Measurements from ENCODE around the gene ABLIM2. TPM values are rescaled to one million over a fixed set of nuclear protein-coding genes. Genes with fewer than 3 reads are reported as not detected.

The ABLIM2 gene
- total RNA-seq, 1 experiment from 2014 or later = 6.1 TPM

- RAD21 ChIA-PET (ENCODE audit: low non-redundant PET in 1 of 2, low total read pairs in 2 of 2, uncharacterized antibody in 2 of 2, unreplicated experiment in 2 of 2) = interaction anchor here in 1 of 2 experiments (1.2 kb wide), 1 partner anchor 18 kb away, joined by 3 read pairs; no protein-coding TSS in a partner anchor
- H3K4me3 ChIP-seq (replicated peaks in 1 of 2; ENCODE audit: low read depth in 1 of 2, low read length in 2 of 2) = no peak overlapping the region
- POLR2A ChIA-PET = interaction anchor here (0.9 kb wide), 1 partner anchor 15 kb away, joined by 3 read pairs; no protein-coding TSS in a partner anchor
- H3K9me3 ChIP-seq (ENCODE audit: control insufficient read depth in 1 of 2, insufficient read depth in 1 of 2, low read depth in 1 of 2, low read length in 2 of 2) = no peaks in the 10 kb centered on the region
- no peaks in the 10 kb centered on the region for H3K36me3 ChIP-seq (ENCODE audit: control insufficient read depth in 1 of 2, insufficient read depth in 2 of 2, low read length in 2 of 2)
- H3K9me2 ChIP-seq (ENCODE audit: insufficient read depth) = no peaks in the 10 kb centered on the region
- H4K20me1 ChIP-seq (ENCODE audit: insufficient read depth) = no peaks in the 10 kb centered on the region
- CTCF ChIA-PET = interaction anchor here (5.1 kb wide), 1 partner anchor 18 kb away, joined by 36 read pairs; no protein-coding TSS in a partner anchor
- H3K4me2 ChIP-seq (ENCODE audit: low read length) = no peak overlapping the region
- no peak overlapping the region for H3K9ac ChIP-seq (ENCODE audit: low read length)
- peaks cover 31 to 59% of the 10 kb centered on the region in 2 experiments for H3K4me1 ChIP-seq (ENCODE audit: control insufficient read depth in 1 of 2, insufficient read depth in 2 of 2, low read length in 2 of 2)
- no peak overlapping the region for H2AFZ ChIP-seq (ENCODE audit: low read depth, low read length, poor library complexity, severe bottlenecking)
- H3K27ac ChIP-seq (ENCODE audit: low read depth, low read length) = no peak overlapping the region
- no peak for DNase-seq (ENCODE audit: low read depth, low spot score)
- H3K27me3 ChIP-seq (ENCODE audit: insufficient read depth, low read length) = no peaks in the 10 kb centered on the region
- ATAC-seq = no peak
- no peak for TF ChIP-seq ZBTB33 (IDR thresholded peaks at IDR 0.05; ENCODE audit: extremely low read depth, insufficient replicate concordance, low read length)
- no peak for TF ChIP-seq TCF7L2 (IDR thresholded peaks at IDR 0.05; ENCODE audit: borderline replicate concordance, extremely low read depth, insufficient read depth, insufficient read length)
- no peak for TF ChIP-seq SIN3A (IDR thresholded peaks at IDR 0.05; ENCODE audit: low read depth)
- no peak for TF ChIP-seq POLR2AphosphoS5 (IDR thresholded peaks at IDR 0.05; ENCODE audit: low read depth, low read length)
- TF ChIP-seq SP1 (IDR thresholded peaks at IDR 0.05; ENCODE audit: low read depth) = no peak
- no peak for TF ChIP-seq MAX (IDR thresholded peaks at IDR 0.05)
- no peak for TF ChIP-seq ZNF274 (IDR thresholded peaks at IDR 0.05; ENCODE audit: low read depth, low read length)
- TF ChIP-seq CTCF (IDR thresholded peaks at IDR 0.05 in 2 of 3, conservative IDR thresholded peaks at IDR 0.05 in 1 of 3; ENCODE audit: borderline replicate concordance in 1 of 3, insufficient read depth in 1 of 3, low read depth in 2 of 3, low read length in 2 of 3) = no peak
- no peak for TF ChIP-seq FOSL1 (IDR thresholded peaks at IDR 0.05; ENCODE audit: low read depth)
- TF ChIP-seq CBX3 (IDR thresholded peaks at IDR 0.05; ENCODE audit: low read depth) = no peak
- TF ChIP-seq YY1 (IDR thresholded peaks at IDR 0.05; ENCODE audit: extremely low read depth, insufficient replicate concordance, low read depth, low read length) = no peak
- no peak for TF ChIP-seq JUND (IDR thresholded peaks at IDR 0.05)
- TF ChIP-seq ELF1 (IDR thresholded peaks at IDR 0.05; ENCODE audit: borderline replicate concordance, low read depth) = no peak
- TF ChIP-seq SRF (IDR thresholded peaks at IDR 0.05; ENCODE audit: low read depth) = no peak
- no peak for TF ChIP-seq EGR1 (IDR thresholded peaks at IDR 0.05; ENCODE audit: low read depth)
- no peak for TF ChIP-seq EZH2 (IDR thresholded peaks at IDR 0.05)
- no peak for TF ChIP-seq EZH2phosphoT487 (IDR thresholded peaks at IDR 0.05; ENCODE audit: borderline replicate concordance)
- intact Hi-C loops (cut with micrococcal nuclease) = no loop called here
- H3K79me2 ChIP-seq (ENCODE audit: insufficient read depth, low read length) = no peaks in the 10 kb centered on the region
- BruUV-seq (replicated peaks) = no TSS peak
These were observed 36.0 kb upstream of the ABLIM2 start for GRCh38 chr4:8194306-8195242.
